Suppressor macrophage treated with lipopolysaccharide for 1 hour (primary cell): ENCODE results near the gene SLC30A1.
"Not testable (repeated sequence)": the region's sequence is repeated elsewhere in the genome, so short reads cannot be mapped to it uniquely, and the experiment has no call there.

ENCODE experiments used
- DNase-seq, 3 donors: peaks; one replicate each; pipeline ENCODE4 v3.0.0-alpha.2; 2020 to 2022

The SLC30A1 gene

GRCh38 chr1:211541720-211542477 is 37.1 kb downstream of the SLC30A1 start:
- no peak for DNase-seq

GRCh38 chr1:211541278-211541677 is 37.7 kb downstream of the SLC30A1 start:
- no peak for DNase-seq

GRCh38 chr1:211540824-211541223 is 38.1 kb downstream of the SLC30A1 start:
- not testable (repeated sequence) for DNase-seq

GRCh38 chr1:211538287-211538686 is 40.7 kb downstream of the SLC30A1 start:
- DNase-seq = no peak

- DNase-seq = no peak
These were observed 41.7 kb downstream of the SLC30A1 start for GRCh38 chr1:211537253-211537652.

GRCh38 chr1:211536606-211537005 is 42.4 kb downstream of the SLC30A1 start:
- DNase-seq = no peak

GRCh38 chr1:211535346-211535745 is 43.6 kb downstream of the SLC30A1 start:
- no peak for DNase-seq

GRCh38 chr1:211534545-211535291 is 44.2 kb downstream of the SLC30A1 start:
- DNase-seq = no peak

- no peak for DNase-seq
These were observed 46.9 kb downstream of the SLC30A1 start for GRCh38 chr1:211532088-211532444.

- no peak for DNase-seq
These were observed 47.5 kb downstream of the SLC30A1 start for GRCh38 chr1:211531194-211532087.

- no peak for DNase-seq
These were observed 48.9 kb downstream of the SLC30A1 start for GRCh38 chr1:211530102-211530501.

GRCh38 chr1:211529453-211529852 is 49.5 kb downstream of the SLC30A1 start:
- DNase-seq = peak; percentile 44 to 49 (median 45)

- no peak for DNase-seq
These were observed 50.0 kb downstream of the SLC30A1 start for GRCh38 chr1:211529011-211529410.

GRCh38 chr1:211527888-211528287 is 51.1 kb downstream of the SLC30A1 start:
- DNase-seq = no peak

GRCh38 chr1:211527006-211527405 is 52.0 kb downstream of the SLC30A1 start:
- no peak for DNase-seq

- DNase-seq = no peak
These were observed 52.9 kb downstream of the SLC30A1 start for GRCh38 chr1:211526101-211526500.

GRCh38 chr1:211525101-211525676 is 53.8 kb downstream of the SLC30A1 start:
- DNase-seq = no peak

- no peak for DNase-seq
These were observed 54.4 kb downstream of the SLC30A1 start for GRCh38 chr1:211524521-211524920.

GRCh38 chr1:211522804-211523203 is 56.2 kb downstream of the SLC30A1 start:
- DNase-seq = no peak
